ENCODE data around the gene ARGFX.

The ARGFX gene

DNA sequence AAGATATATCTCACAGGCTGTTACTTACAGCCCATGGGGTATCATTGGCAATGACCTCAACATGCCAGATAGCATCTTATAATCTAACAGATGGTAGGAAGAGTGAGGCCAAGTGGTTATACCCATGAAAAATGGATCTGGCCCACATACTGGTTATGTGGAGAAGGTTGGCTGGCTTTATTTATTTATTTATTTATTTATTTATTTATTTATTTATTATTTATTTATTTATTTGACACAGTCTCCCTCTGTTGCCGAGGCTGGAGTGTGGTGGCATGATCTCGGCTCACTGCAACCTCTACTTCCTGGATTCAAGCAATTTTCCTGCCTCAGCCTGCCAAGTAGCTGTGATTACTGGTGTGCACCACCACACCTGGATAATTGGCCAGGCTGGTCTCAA is 37.0 kb downstream of the ARGFX start:
- H2AFZ ChIP-seq (ENCODE audit: low read length): no peak overlapping the region
- no peak for TF ChIP-seq EZH2 (optimal IDR thresholded peaks at IDR 0.05; ENCODE audit: low read depth, low read length)

DNA sequence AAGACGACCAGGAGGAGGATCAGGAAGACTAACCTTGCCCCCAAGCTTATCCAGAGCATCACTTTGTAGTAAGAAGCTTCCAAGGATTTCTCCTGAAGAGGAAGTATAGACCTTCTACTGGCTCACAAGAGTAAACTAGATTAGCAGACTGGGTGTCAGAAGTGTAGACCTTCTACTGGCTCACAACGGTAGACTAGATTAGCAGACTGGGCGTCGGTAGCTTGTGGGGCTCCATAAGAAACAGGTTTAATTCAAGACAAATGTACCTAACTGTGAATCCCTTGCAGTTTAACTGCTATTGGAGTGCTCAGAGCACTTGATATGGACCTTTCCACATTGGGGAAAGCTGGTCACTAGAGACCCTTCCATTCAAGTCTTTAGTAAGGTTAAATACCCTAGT is 38.4 kb downstream of the ARGFX start:
- no peaks in the 10 kb centered on the region for H3K79me2 ChIP-seq (ENCODE audit: low read length)
- no peaks in the 10 kb centered on the region for H3K36me3 ChIP-seq (replicated peaks; ENCODE audit: insufficient read depth, low read length)
- no peak overlapping the region for H3K4me2 ChIP-seq (ENCODE audit: low read depth, low read length)
- H3K9me2 ChIP-seq (replicated peaks; ENCODE audit: insufficient read depth, low read length): no peaks in the 10 kb centered on the region
- H3K9me3 ChIP-seq (replicated peaks; ENCODE audit: insufficient read depth, low read length): no peaks in the 10 kb centered on the region
- H2AFZ ChIP-seq (ENCODE audit: low read length): no peak overlapping the region
- no peak for TF ChIP-seq EZH2phosphoT487 (IDR thresholded peaks at IDR 0.05; ENCODE audit: low read length)
- no peak for TF ChIP-seq EZH2 (optimal IDR thresholded peaks at IDR 0.05; ENCODE audit: low read depth, low read length)
- TF ChIP-seq, protein P1, sequence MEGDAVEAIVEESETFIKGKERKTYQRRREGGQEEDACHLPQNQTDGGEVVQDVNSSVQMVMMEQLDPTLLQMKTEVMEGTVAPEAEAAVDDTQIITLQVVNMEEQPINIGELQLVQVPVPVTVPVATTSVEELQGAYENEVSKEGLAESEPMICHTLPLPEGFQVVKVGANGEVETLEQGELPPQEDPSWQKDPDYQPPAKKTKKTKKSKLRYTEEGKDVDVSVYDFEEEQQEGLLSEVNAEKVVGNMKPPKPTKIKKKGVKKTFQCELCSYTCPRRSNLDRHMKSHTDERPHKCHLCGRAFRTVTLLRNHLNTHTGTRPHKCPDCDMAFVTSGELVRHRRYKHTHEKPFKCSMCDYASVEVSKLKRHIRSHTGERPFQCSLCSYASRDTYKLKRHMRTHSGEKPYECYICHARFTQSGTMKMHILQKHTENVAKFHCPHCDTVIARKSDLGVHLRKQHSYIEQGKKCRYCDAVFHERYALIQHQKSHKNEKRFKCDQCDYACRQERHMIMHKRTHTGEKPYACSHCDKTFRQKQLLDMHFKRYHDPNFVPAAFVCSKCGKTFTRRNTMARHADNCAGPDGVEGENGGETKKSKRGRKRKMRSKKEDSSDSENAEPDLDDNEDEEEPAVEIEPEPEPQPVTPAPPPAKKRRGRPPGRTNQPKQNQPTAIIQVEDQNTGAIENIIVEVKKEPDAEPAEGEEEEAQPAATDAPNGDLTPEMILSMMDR (IDR thresholded peaks at IDR 0.05; ENCODE audit: low read length): no peak
- no peaks in the 10 kb centered on the region for H3K27me3 ChIP-seq (replicated peaks; ENCODE audit: insufficient read depth, low read length)
- H3K4me1 ChIP-seq (ENCODE audit: low read length): peaks cover 2% of the 10 kb centered on the region
- no peaks in the 10 kb centered on the region for H4K20me1 ChIP-seq (ENCODE audit: insufficient read depth, low read length)
- H3K27ac ChIP-seq (ENCODE audit: low read length): no peak overlapping the region
- DNase-seq: no peak
- H3K9ac ChIP-seq (ENCODE audit: low read length): no peak overlapping the region
- no peak overlapping the region for H3K4me3 ChIP-seq (ENCODE audit: low read length)
- H3F3A ChIP-seq (ENCODE audit: insufficient read depth, low read length): no peaks in the 10 kb centered on the region

More for the DNA sequence above, 37.0 kb downstream of the ARGFX start:
- DNase-seq: no peak
- no peaks in the 10 kb centered on the region for H4K20me1 ChIP-seq (ENCODE audit: insufficient read depth, low read length)
- peaks cover 8% of the 10 kb centered on the region for H3K4me1 ChIP-seq (ENCODE audit: low read length)
- no peak overlapping the region for H3K4me2 ChIP-seq (ENCODE audit: low read depth, low read length)
- no peaks in the 10 kb centered on the region for H3K79me2 ChIP-seq (ENCODE audit: low read length)
- H3F3A ChIP-seq (ENCODE audit: insufficient read depth, low read length): no peaks in the 10 kb centered on the region
- no peak overlapping the region for H3K9ac ChIP-seq (ENCODE audit: low read length)
- no peaks in the 10 kb centered on the region for H3K9me3 ChIP-seq (replicated peaks; ENCODE audit: insufficient read depth, low read length)
- H3K4me3 ChIP-seq (ENCODE audit: low read length): no peak overlapping the region
- H3K9me2 ChIP-seq (replicated peaks; ENCODE audit: insufficient read depth, low read length): no peaks in the 10 kb centered on the region
- H3K27ac ChIP-seq (ENCODE audit: low read length): no peak overlapping the region
- no peaks in the 10 kb centered on the region for H3K36me3 ChIP-seq (replicated peaks; ENCODE audit: insufficient read depth, low read length)
- H3K27me3 ChIP-seq (replicated peaks; ENCODE audit: insufficient read depth, low read length): no peaks in the 10 kb centered on the region
